SK-N-SH treated with all-trans-retinoic acid at 6 μM for 48 hours (cell line): ENCODE results near the gene NT5C3A.

Source experiments
- ATAC-seq: fragments of 200-7000 bp; cut with Tn5 transposase; 3 replicates; pipeline ENCODE4 v1.9.1; 2020; ENCODE audit warnings: mild to moderate bottlenecking, moderate library complexity
- BACH2 ChIP-seq: fragments of 250-450 bp; sonication (Bioruptor Pico); IDR thresholded peaks from 2 replicates; pipeline ENCODE4 v1.9.0; 2021; ENCODE audit warnings: mild to moderate bottlenecking, borderline replicate concordance
- CSDC2 ChIP-seq: fragments of 250-450 bp; sonication (Bioruptor Pico); IDR thresholded peaks from 2 replicates; pipeline ENCODE4 v1.5.0; 2020; ENCODE audit warnings: mild to moderate bottlenecking, moderate library complexity
- CSRNP3 ChIP-seq: fragments of 250-450 bp; sonication (Bioruptor Pico); IDR thresholded peaks from 2 replicates; pipeline ENCODE4 v1.5.1; 2021; ENCODE audit warnings: mild to moderate bottlenecking, moderate library complexity
- ESRRG ChIP-seq: fragments of 250-450 bp; sonication (Bioruptor Pico); IDR thresholded peaks from 2 replicates; pipeline ENCODE4 v1.6.1; 2021; ENCODE audit warnings: mild to moderate bottlenecking
- GLIS3 ChIP-seq: fragments of 250-450 bp; sonication (Bioruptor Pico); IDR thresholded peaks from 2 replicates; pipeline ENCODE4 v1.5.0; 2020; ENCODE audit warnings: mild to moderate bottlenecking, moderate library complexity
- ISL1 ChIP-seq: fragments of 250-450 bp; sonication (Bioruptor Pico); IDR thresholded peaks from 2 replicates; pipeline ENCODE4 v2.1.2; 2022; ENCODE audit warnings: mild to moderate bottlenecking, moderate library complexity
- OSR1 ChIP-seq: fragments of 250-450 bp; sonication (Bioruptor Pico); IDR thresholded peaks from 2 replicates; pipeline ENCODE4 v1.8.0; 2022; ENCODE audit warnings: moderate library complexity, mild to moderate bottlenecking, inconsistent platforms
- PATZ1 ChIP-seq: fragments of 250-450 bp; sonication (Bioruptor Pico); IDR thresholded peaks from 2 replicates; pipeline ENCODE4 v1.8.0; 2020; ENCODE audit warnings: mild to moderate bottlenecking, moderate library complexity, borderline replicate concordance
- POU6F1 ChIP-seq: fragments of 250-450 bp; sonication (Bioruptor Pico); IDR thresholded peaks from 2 replicates; pipeline ENCODE4 v1.8.0; 2021; ENCODE audit warnings: low read depth, mild to moderate bottlenecking, moderate library complexity, borderline replicate concordance
- PPARA ChIP-seq: fragments of 250-450 bp; sonication (Bioruptor Pico); IDR thresholded peaks from 2 replicates; pipeline ENCODE4 v1.5.0; 2020; ENCODE audit warnings: mild to moderate bottlenecking, borderline replicate concordance
- RARB ChIP-seq: fragments of 250-450 bp; sonication (Bioruptor Pico); IDR thresholded peaks from 2 replicates; pipeline ENCODE4 v1.8.0; 2021; ENCODE audit warnings: mild to moderate bottlenecking, moderate library complexity
- SNAI2 ChIP-seq: fragments of 250-450 bp; sonication (Bioruptor Pico); IDR thresholded peaks from 2 replicates; pipeline ENCODE4 v1.5.0; 2020; ENCODE audit warnings: mild to moderate bottlenecking, moderate library complexity
- TCF4 ChIP-seq: fragments of 250-450 bp; sonication (Bioruptor Pico); IDR thresholded peaks from 2 replicates; pipeline ENCODE4 v1.8.0; 2021; ENCODE audit warnings: mild to moderate bottlenecking, moderate library complexity, borderline replicate concordance
- TOX ChIP-seq: fragments of 250-450 bp; sonication (Bioruptor Pico); IDR thresholded peaks from 2 replicates; pipeline ENCODE4 v1.8.0; 2021; ENCODE audit warnings: mild to moderate bottlenecking, moderate library complexity, borderline replicate concordance
- ZC3H10 ChIP-seq: fragments of 250-450 bp; sonication (Bioruptor Pico); IDR thresholded peaks from 2 replicates; pipeline ENCODE4 v1.5.1; 2021; ENCODE audit warnings: mild to moderate bottlenecking, moderate library complexity
- ZFP30 ChIP-seq: fragments of 450-650 bp; formaldehyde crosslinking; IDR thresholded peaks from 2 replicates; pipeline ENCODE4 v1.5.0; 2022; ENCODE audit warnings: mild to moderate bottlenecking, moderate library complexity
- ZNF70 ChIP-seq: fragments of 450-650 bp; formaldehyde crosslinking; IDR thresholded peaks from 2 replicates; pipeline ENCODE4 v1.5.0; 2020; ENCODE audit warnings: mild to moderate bottlenecking, moderate library complexity
- ZNF8 ChIP-seq: fragments of 450-650 bp; formaldehyde crosslinking; IDR thresholded peaks from 2 replicates; pipeline ENCODE4 v1.5.0; 2020; ENCODE audit warnings: mild to moderate bottlenecking, moderate library complexity
- TF ChIP-seq, protein P1 (sequence below): fragments of 250-450 bp; sonication (Bioruptor Pico); IDR thresholded peaks from 2 replicates; pipeline ENCODE4 v1.5.0; 2020; ENCODE audit warnings: mild to moderate bottlenecking, moderate library complexity

NT5C3A gene

GRCh38 chr7:33041631-33042428, 20.7 kb downstream of the NT5C3A start (continued):
- TF ChIP-seq POU6F1 (CRISPR knock-in tag) (no peak), RARB (CRISPR knock-in tag) (no peak), CSRNP3 (no peak)

DNA sequence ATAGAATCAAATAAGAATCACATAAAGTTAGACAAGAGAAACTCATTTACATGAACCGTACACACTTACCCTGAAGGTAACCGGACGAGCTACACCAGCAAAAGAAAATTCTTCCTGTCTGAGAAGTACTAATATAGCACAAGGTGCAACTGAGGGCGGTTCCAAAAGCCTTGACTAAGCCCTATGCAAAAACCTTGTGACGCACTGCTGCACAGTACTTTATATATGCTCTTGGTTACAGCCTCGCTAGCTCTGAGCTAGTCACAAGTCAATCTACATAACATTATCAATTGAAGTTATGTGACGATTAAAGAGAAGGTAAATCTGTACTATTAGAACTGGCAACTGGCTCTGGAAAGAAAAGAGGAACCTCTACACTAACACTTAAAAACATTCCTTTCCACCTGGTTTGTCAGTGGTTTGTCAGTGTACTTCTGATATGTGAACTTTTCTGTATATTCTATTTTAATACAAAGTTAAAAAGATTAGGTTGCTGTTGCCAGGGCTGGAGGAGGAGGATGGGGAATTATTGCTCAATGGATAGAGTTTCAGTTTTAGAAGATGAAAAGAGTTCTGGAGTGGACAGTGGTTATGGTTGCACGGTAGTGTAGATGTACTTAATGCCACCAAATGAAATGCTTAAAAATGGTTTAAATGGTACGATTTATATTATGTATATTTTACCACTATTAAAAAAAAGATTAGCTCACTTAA, 21.6 kb downstream of the NT5C3A start:
- TF ChIP-seq TCF4 (CRISPR knock-in tag) (no peak), ZNF8 (no peak), ZFP30 (CRISPR knock-in tag) (no peak), BACH2 (CRISPR knock-in tag) (no peak), GLIS3 (CRISPR knock-in tag) (no peak), PPARA (no peak), TOX (CRISPR knock-in tag) (no peak), ZNF70 (CRISPR knock-in tag) (no peak), ISL1 (no peak), CSRNP3 (no peak), PATZ1 (CRISPR knock-in tag) (no peak), CSDC2 (CRISPR knock-in tag) (no peak), SNAI2 (CRISPR knock-in tag) (no peak), POU6F1 (CRISPR knock-in tag) (no peak), RARB (CRISPR knock-in tag) (no peak), ZC3H10 (no peak), ESRRG (CRISPR knock-in tag) (no peak), OSR1 (CRISPR knock-in tag) (no peak)
- TF ChIP-seq, protein P1, sequence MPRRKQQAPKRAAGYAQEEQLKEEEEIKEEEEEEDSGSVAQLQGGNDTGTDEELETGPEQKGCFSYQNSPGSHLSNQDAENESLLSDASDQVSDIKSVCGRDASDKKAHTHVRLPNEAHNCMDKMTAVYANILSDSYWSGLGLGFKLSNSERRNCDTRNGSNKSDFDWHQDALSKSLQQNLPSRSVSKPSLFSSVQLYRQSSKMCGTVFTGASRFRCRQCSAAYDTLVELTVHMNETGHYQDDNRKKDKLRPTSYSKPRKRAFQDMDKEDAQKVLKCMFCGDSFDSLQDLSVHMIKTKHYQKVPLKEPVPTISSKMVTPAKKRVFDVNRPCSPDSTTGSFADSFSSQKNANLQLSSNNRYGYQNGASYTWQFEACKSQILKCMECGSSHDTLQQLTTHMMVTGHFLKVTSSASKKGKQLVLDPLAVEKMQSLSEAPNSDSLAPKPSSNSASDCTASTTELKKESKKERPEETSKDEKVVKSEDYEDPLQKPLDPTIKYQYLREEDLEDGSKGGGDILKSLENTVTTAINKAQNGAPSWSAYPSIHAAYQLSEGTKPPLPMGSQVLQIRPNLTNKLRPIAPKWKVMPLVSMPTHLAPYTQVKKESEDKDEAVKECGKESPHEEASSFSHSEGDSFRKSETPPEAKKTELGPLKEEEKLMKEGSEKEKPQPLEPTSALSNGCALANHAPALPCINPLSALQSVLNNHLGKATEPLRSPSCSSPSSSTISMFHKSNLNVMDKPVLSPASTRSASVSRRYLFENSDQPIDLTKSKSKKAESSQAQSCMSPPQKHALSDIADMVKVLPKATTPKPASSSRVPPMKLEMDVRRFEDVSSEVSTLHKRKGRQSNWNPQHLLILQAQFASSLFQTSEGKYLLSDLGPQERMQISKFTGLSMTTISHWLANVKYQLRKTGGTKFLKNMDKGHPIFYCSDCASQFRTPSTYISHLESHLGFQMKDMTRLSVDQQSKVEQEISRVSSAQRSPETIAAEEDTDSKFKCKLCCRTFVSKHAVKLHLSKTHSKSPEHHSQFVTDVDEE (CRISPR knock-in tag): no peak
- TF ChIP-seq, all 23 proteins: peak for 0
- peak; percentile 48 for ATAC-seq
